BLaER1 (cell line): Measurements from ENCODE around the gene RPS6KA5.
"Not testable (repeated sequence)": the region's sequence is repeated elsewhere in the genome, so short reads cannot be mapped to it uniquely, and the experiment has no call there.

ENCODE experiments used
- H3K27ac ChIP-seq: shearing (Covaris generic); formaldehyde crosslinking; 2 replicates; pipeline ENCODE4 v1.8.1; 2022
- H3K27me3 ChIP-seq: shearing (Covaris generic); formaldehyde crosslinking; 2 replicates; pipeline ENCODE4 v1.8.1; 2022
- H3K36me3 ChIP-seq: shearing (Covaris generic); formaldehyde crosslinking; 2 replicates; pipeline ENCODE4 v1.8.1; 2022
- H3K4me1 ChIP-seq: shearing (Covaris generic); formaldehyde crosslinking; 2 replicates; pipeline ENCODE4 v1.8.1; 2022
- H3K4me2 ChIP-seq: shearing (Covaris generic); formaldehyde crosslinking; 2 replicates; pipeline ENCODE4 v1.8.1; 2022
- H3K4me3 ChIP-seq: shearing (Covaris generic); formaldehyde crosslinking; 2 replicates; pipeline ENCODE4 v1.8.1; 2022
- H3K9ac ChIP-seq: shearing (Covaris generic); formaldehyde crosslinking; 2 replicates; pipeline ENCODE4 v1.8.1; 2022
- H3K9me3 ChIP-seq: shearing (Covaris generic); formaldehyde crosslinking; 2 replicates; pipeline ENCODE4 v1.8.1; 2022
- H4K20me1 ChIP-seq: shearing (Covaris generic); formaldehyde crosslinking; 2 replicates; pipeline ENCODE4 v1.8.1; 2022
- Cebpa-rat ChIP-seq: shearing (Covaris generic); IDR thresholded peaks from 2 replicates; pipeline ENCODE4 v1.8.1; 2022

Gene RPS6KA5

DNA sequence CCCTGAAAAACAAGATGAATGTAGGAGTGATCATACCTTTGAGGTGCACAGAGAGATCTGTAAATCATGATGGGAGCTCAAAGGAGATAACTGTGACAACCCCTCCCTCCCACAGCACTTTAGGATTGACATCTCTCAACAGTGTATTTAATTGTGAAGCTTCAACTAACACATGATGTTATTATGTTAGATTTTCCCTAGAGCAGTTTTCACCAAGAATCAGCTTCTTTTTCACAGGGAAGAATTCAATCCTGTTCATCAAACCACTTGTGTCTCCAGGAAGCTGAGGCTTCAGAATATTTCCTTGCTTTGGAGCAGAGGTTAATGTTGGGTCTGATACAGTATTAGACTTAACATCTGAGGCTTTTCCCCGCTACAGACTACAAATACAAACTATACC is 11.8 kb downstream of the RPS6KA5 start:
- H3K9ac ChIP-seq: no peak overlapping the region

DNA sequence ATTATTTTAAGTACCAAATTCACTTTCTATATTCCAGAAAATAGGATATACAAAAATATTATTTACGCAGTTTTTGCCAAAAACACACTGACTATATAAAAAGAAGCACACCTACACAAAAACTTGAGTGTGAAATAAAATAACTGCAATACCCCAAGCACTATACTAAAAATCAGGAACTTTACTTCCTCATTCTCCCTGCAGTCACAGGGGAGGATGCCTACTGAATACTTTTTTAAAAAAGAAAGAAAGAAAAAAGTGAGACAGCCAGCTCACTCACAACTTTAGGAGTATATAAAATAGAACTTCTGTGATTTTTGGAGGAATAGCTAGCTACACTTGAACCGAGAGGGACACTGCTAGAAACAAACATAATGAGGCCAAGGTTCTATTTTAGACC is 12.2 kb downstream of the RPS6KA5 start:
- Histone ChIP-seq H3K27ac (no peak overlapping the region), H3K4me1 (peaks cover 14% of the 10 kb centered on the region), H3K4me3 (no peak overlapping the region), H3K36me3 (no peaks in the 10 kb centered on the region), H3K4me2 (no peak overlapping the region), H4K20me1 (no peaks in the 10 kb centered on the region), H3K9me3 (no peaks in the 10 kb centered on the region), H3K27me3 (no peaks in the 10 kb centered on the region), H3K9ac (no peak overlapping the region)
- TF ChIP-seq Cebpa-rat: no peak

More for the DNA sequence above, 11.8 kb downstream of the RPS6KA5 start:
- Histone ChIP-seq H3K36me3 (no peaks in the 10 kb centered on the region), H3K4me3 (no peak overlapping the region), H3K4me1 (peaks cover 14% of the 10 kb centered on the region), H3K4me2 (no peak overlapping the region), H3K9me3 (no peaks in the 10 kb centered on the region), H4K20me1 (no peaks in the 10 kb centered on the region), H3K27ac (no peak overlapping the region), H3K27me3 (no peaks in the 10 kb centered on the region)
- TF ChIP-seq Cebpa-rat: no peak

- no peaks in the 10 kb centered on the region for H3K27me3 ChIP-seq
Observed at GRCh38 chr14:91047174-91047753, 13.2 kb downstream of the RPS6KA5 start.

DNA sequence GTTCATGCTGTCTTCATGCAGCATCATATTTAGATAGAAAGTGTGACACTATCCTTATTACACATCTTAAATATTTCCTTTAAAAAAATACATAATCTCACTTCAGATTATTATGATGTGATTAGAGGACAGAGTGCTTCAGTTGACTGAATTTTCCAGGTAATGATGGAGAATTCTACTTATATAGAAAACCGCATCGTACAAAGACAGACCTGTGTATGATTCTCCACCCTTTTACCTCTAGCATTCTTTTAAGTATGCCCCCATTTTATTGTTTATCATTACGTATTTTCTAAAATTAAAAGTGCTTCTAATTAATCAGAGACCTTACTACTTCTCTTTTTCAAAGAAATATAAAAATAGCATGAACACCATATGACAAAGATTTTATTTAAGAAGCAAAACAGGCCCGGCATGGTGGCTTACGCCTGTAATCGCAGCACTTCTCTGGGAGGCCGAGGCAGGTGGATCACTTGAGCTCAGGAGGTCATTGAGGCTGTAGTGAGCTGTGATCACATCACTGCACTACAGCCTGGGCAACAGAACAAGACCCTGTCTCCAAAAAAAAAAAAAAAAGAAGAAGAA is 13.9 kb downstream of the RPS6KA5 start:
- H3K4me3 ChIP-seq: no peak overlapping the region
- no peaks in the 10 kb centered on the region for H4K20me1 ChIP-seq
- H3K36me3 ChIP-seq: no peaks in the 10 kb centered on the region
- H3K9me3 ChIP-seq: no peaks in the 10 kb centered on the region
- TF ChIP-seq Cebpa-rat: no peak
- H3K4me1 ChIP-seq: peaks cover 24% of the 10 kb centered on the region
- no peak overlapping the region for H3K4me2 ChIP-seq
- H3K27ac ChIP-seq: no peak overlapping the region
- H3K9ac ChIP-seq: no peak overlapping the region
- H3K27me3 ChIP-seq: no peaks in the 10 kb centered on the region

More at GRCh38 chr14:91047174-91047753, 13.2 kb downstream of the RPS6KA5 start:
- Histone ChIP-seq H4K20me1 (no peaks in the 10 kb centered on the region), H3K4me1 (peaks cover 18% of the 10 kb centered on the region), H3K4me3 (no peak overlapping the region), H3K9me3 (no peaks in the 10 kb centered on the region), H3K4me2 (no peak overlapping the region), H3K36me3 (no peaks in the 10 kb centered on the region), H3K27ac (no peak overlapping the region), H3K9ac (no peak overlapping the region)
- TF ChIP-seq Cebpa-rat: no peak

- Histone ChIP-seq H3K36me3 (no peaks in the 10 kb centered on the region), H3K27me3 (no peaks in the 10 kb centered on the region; the same call in 1 of the 2 replicates), H3K9me3 (no peaks in the 10 kb centered on the region), H3K4me2 (peak overlapping the region; percentile 29), H3K27ac (peak overlapping the region; percentile 52; the same call in 1 of the 2 replicates), H3K4me1 (peaks cover 30% of the 10 kb centered on the region), H4K20me1 (no peaks in the 10 kb centered on the region), H3K4me3 (no peak overlapping the region), H3K9ac (no peak overlapping the region; the same call in 1 of the 2 replicates)
- TF ChIP-seq Cebpa-rat: no peak
Observed at GRCh38 chr14:91041450-91041849, 19.0 kb downstream of the RPS6KA5 start.

GRCh38 chr14:91040545-91040944 is 19.9 kb downstream of the RPS6KA5 start:
- Histone ChIP-seq H3K9me3 (no peaks in the 10 kb centered on the region), H3K4me3 (no peak overlapping the region)

GRCh38 chr14:91038439-91038838 is 22.0 kb downstream of the RPS6KA5 start:
- H3K4me1 ChIP-seq: peaks cover 27% of the 10 kb centered on the region
- H3K27me3 ChIP-seq: no peaks in the 10 kb centered on the region; the same call in 1 of the 2 replicates
- no peak overlapping the region for H3K4me2 ChIP-seq
- no peak for TF ChIP-seq Cebpa-rat
- H3K9me3 ChIP-seq: peaks cover 9% of the 10 kb centered on the region
- no peaks in the 10 kb centered on the region for H3K36me3 ChIP-seq
- H3K27ac ChIP-seq: no peak overlapping the region
- no peaks in the 10 kb centered on the region for H4K20me1 ChIP-seq
- no peak overlapping the region for H3K4me3 ChIP-seq
- H3K9ac ChIP-seq: no peak overlapping the region

More at GRCh38 chr14:91040545-91040944, 19.9 kb downstream of the RPS6KA5 start:
- H3K27me3 ChIP-seq: no peaks in the 10 kb centered on the region; the same call in 1 of the 2 replicates
- no peak for TF ChIP-seq Cebpa-rat
- H3K4me1 ChIP-seq: peaks cover 30% of the 10 kb centered on the region
- no peaks in the 10 kb centered on the region for H3K36me3 ChIP-seq
- H3K9ac ChIP-seq: no peak overlapping the region
- H3K27ac ChIP-seq: peak overlapping the region; percentile 52; the same call in 1 of the 2 replicates
- peak overlapping the region; percentile 29 for H3K4me2 ChIP-seq
- no peaks in the 10 kb centered on the region for H4K20me1 ChIP-seq

DNA sequence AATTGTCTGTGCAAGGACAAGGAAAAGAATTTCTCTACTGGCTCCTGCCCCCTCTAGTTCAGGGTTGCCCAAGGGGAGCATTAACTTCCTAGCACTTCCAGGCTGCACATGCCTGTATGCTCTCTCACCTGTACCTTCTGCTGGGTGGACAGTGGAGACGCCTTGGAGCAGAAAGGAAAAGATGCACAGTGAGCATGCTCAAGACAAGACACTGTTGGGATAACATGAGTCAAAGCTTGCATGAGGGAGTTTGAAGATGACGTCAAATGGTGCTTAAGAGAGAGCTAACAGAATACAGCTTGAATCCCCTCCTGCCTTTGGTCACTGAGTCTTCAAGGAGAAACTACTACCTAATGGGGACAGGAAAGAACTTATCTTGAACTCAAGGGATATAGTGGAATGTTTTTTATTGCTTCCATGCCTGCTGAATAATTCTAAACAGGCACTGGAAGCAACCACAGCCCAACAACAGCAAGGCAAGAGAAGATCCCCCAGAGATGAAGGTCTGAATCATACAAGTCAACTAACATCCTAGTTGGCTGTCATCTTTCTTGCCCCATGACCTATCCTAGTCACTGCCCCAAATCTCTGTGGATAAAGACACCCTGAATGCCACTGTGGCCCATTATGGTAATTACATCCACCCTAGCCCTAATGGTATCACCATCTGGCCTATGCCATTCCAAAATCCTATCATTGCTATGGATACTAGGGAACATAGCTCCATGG is 23.5 kb downstream of the RPS6KA5 start:
- H3K27ac ChIP-seq: no peak overlapping the region
- H3K9ac ChIP-seq: no peak overlapping the region
- no peak overlapping the region for H3K4me2 ChIP-seq
- H3K9me3 ChIP-seq: peaks cover 9% of the 10 kb centered on the region
- no peaks in the 10 kb centered on the region for H3K36me3 ChIP-seq
- no peaks in the 10 kb centered on the region for H4K20me1 ChIP-seq
- H3K27me3 ChIP-seq: no peaks in the 10 kb centered on the region; the same call in 1 of the 2 replicates
- H3K4me1 ChIP-seq: peaks cover 20% of the 10 kb centered on the region
- TF ChIP-seq Cebpa-rat: no peak
- no peak overlapping the region for H3K4me3 ChIP-seq

DNA sequence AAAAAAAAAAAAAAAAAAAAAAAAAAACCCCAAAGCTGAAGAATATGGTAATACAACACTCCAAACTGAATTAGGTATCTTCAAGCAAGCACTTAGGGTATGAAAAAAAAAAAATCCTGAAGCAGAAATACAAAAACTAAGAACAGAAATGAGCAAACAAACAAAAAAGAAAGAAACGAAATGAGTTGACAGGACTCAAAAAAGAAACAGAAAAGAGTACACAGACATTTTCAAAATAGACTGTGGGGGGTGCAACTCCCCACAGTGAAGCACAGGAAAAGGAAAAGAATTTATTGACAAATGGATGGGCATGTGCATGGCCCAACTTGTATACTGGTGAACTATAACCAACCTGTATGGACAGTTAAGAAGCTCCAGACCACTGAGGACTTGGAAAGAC is 24.6 kb downstream of the RPS6KA5 start:
- Histone ChIP-seq H3K27me3 (no peaks in the 10 kb centered on the region; the same call in 1 of the 2 replicates), H3K4me1 (peaks cover 9% of the 10 kb centered on the region), H3K27ac (no peak overlapping the region), H3K4me3 (no peak overlapping the region), H3K36me3 (no peaks in the 10 kb centered on the region), H3K4me2 (no peak overlapping the region), H4K20me1 (no peaks in the 10 kb centered on the region), H3K9ac (no peak overlapping the region), H3K9me3 (peaks cover 9% of the 10 kb centered on the region)
- no peak for TF ChIP-seq Cebpa-rat

DNA sequence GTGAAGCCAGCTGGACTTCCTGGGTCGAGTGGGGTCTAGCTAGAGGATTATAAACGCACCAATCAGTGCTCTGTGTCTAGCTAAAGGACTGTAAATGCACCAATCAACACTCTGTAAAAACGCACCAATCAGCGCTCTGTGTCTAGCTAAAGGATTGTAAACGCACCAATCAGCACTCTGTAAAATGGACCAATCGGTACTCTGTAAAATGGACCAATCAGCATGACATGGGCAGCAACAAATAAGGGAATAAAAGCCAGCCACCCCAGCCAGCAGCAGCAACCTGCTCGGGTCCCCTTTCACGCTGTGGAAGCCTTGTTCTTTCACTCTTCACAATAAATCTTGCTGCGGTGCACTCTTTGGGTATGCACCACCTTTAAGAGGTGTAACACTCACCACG is 26.1 kb downstream of the RPS6KA5 start:
- not testable (repeated sequence) for H3K9ac ChIP-seq, H3K4me1 ChIP-seq, H3K4me2 ChIP-seq, H3K27ac ChIP-seq, H3K36me3 ChIP-seq, H3K9me3 ChIP-seq, H4K20me1 ChIP-seq, H3K27me3 ChIP-seq, H3K4me3 ChIP-seq
